NCI-H460 (cell line): ENCODE results near the gene RSPH4A. TPM values are rescaled to one million over a fixed set of nuclear protein-coding genes. Genes with fewer than 3 reads are reported as not detected.

ENCODE experiments used
- total RNA-seq: library from RNA; depleted of rRNA; stranded (reverse); fragments of >200 nt; shearing (Covaris generic); gene quantifications from 2 replicates; pipeline ENCODE4 v1.2.3, GENCODE V29; 2014; rRNA removed

RSPH4A gene
- total RNA-seq, 1 experiment from 2014 or later: not detected

Other genes starting within 250 kb of the RSPH4A start
- gene DSE, start 245.5 kb upstream of the RSPH4A start, total RNA-seq: 8.2 TPM in 2 replicates
- 0.45 TPM in 1 of 2 replicates, not detected in the other for gene CALHM6, start 155.1 kb upstream of the RSPH4A start, total RNA-seq
- 0.03 and 0.05 TPM in 2 replicates for gene CALHM5, start 104.8 kb upstream of the RSPH4A start, total RNA-seq
- gene TRAPPC3L, start 70.8 kb upstream of the RSPH4A start, total RNA-seq: not detected in 2 replicates
- gene CALHM4, start 62.7 kb upstream of the RSPH4A start, total RNA-seq: not detected in 2 replicates
- gene RWDD1, start 45.0 kb upstream of the RSPH4A start, total RNA-seq: 40.1 and 46.0 TPM in 2 replicates
- 9.9 and 11.8 TPM in 2 replicates for gene ZUP1, start 52.3 kb downstream of the RSPH4A start, total RNA-seq
- 5.3 and 6.1 TPM in 2 replicates for gene KPNA5, start 64.7 kb downstream of the RSPH4A start, total RNA-seq
- 0.32 TPM in 1 of 2 replicates, not detected in the other for gene FAM162B, start 149.2 kb downstream of the RSPH4A start, total RNA-seq
- not detected in 2 replicates for gene GPRC6A, start 212.6 kb downstream of the RSPH4A start, total RNA-seq